MV-4-11 (cell line): ENCODE data around the gene SEMA6C.
"Not testable (repeated sequence)": the region's sequence is repeated elsewhere in the genome, so short reads cannot be mapped to it uniquely, and the experiment has no call there.

Experiments used
- DNase-seq: peaks from one replicate; lab custom pipeline; 2025; lab: John Stamatoyannopoulos, UW

Gene SEMA6C

GRCh38 chr1:151146412-151147131 is at the start of gene SEMA6C:
SEMA6C (minus strand) TSS chr1:151146631; CDS start chr1:151142621, 4,010 bp downstream.
- peak; percentile 72 for DNase-seq

DNA sequence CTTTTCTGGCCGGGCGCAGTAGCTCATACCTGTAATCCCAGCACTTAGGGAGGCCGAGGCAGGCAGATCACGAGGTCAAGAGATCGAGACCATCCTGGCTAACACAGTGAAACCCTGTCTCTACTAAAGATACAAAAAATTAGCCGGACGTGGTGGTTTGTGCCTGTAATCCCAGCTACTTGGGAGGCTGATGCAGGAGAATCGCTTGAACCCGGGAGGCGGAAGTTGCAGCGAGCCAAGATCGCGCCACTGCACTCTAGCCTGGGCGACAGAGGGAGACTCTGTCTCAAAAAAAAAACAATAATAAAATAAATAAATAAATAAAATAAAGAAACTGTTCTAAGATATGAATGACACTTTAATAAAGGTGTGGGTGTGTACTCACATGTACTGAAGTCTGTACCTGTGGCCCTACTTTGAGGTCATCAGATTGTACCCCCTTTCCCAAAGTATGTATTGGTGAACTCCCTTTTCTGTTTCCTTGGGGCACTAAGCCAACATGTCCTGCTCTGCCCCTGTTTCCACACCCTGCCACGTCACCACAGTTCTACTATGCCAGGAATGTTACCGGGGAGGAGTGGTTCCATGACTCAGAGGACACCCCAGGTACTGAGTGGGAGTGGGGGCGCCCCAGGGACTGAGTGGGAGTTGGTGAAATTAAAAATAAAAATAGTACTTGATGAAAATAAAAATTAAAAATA is 48.6 kb upstream of the SEMA6C start:
- peak; percentile 21 for DNase-seq

DNA sequence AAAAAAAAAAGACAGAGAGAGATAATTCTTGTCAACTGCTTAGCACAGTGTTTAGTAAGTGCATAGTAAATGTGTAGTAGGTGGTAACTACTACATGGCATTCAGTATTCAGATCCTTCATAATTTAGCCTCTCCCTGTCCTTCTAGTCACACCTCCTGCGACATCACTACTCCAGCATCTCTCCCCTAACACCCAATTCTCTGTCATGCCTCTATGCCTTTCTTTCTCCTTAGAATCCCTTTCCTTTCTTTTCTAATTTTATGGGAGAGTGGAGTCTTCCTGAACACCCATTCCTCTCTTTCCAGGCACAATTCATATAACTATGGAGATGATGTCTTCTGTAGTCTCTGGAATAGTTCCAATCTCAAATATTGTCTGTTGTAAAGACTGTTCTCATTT is 47.4 kb upstream of the SEMA6C start:
- no peak for DNase-seq

DNA sequence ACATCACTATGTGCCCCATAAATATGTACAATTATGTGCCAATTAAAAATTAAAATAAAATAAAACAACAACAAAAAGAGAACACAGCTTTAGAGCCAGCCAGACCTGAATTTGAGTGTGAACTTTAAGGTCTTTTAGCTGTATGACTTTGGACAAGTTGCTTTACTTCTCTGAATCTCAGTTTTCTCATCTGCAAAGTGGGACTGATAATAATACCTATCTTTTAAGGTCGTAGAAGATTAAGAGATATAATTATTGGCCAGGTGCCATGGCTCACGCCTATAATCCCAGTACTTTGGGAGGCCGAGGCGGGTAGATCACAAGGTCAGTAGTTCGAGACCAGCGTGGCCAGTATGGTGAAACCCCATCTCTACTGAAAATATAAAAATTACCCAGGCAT is 46.9 kb upstream of the SEMA6C start:
- no peak for DNase-seq

DNA sequence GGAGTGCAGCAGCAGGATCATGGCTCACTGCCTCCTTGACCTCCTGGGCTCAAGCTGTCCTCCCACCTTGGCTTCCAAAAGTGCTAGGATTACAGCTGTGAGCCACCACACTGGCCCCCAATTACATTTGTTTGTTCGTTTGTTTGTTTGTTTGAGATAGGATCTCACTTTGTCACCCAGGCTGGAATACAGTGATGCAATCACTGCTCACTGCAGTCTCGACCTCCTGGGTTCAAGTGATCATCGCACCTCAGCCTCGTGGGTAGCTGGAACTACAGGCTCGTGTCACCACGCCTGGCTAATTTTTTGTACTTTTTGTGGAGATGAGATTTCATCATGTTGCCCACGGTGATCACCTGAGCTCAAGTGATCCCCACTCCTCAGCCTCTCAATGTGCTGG is 45.6 kb upstream of the SEMA6C start:
- no peak for DNase-seq

DNA sequence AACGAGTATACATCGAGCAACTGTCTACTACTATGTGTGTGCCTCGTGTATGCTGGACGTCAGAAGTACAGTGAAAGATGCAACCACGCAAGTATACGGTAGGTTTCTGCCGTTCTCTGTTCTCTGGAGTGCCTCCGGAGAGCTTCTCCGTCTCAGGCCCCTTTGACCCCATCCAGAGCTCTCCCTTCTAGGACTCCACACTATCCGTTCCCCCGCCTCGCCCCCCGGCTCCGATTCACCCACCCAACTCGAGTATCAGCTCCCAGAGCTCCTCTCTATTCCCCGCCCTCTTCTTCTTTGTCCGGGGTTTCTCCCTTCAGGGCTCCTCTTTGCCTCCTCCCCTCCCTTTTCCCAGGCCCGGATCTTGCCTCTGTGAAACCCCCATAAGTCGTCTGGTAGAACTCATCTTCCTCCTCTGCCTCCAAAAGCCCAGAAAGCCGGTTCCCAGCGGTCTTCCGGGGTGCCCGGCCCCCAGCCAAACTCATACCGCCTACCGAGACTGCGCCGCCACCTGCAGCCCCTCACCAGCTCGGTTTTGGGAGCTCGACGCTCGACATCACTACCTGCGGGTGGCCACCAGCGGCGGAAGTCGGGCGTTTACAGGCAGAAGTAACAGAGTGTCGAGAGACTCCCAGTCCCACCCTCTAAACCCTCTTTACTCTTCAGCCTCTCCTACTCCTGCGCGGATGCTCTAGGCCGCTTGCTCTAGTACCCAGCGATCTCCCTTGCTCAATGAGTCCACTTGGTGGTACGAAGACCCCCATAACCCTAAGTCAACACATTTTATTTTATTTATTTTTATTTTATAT is 43.4 kb upstream of the SEMA6C start, which contains the start of gene VPS72:
Gene VPS72 (minus strand): TSS at position 561 of the 809 bp plus-strand sequence. CDS start 76 bp downstream, at position 485.
- DNase-seq = peak; percentile 85

DNA sequence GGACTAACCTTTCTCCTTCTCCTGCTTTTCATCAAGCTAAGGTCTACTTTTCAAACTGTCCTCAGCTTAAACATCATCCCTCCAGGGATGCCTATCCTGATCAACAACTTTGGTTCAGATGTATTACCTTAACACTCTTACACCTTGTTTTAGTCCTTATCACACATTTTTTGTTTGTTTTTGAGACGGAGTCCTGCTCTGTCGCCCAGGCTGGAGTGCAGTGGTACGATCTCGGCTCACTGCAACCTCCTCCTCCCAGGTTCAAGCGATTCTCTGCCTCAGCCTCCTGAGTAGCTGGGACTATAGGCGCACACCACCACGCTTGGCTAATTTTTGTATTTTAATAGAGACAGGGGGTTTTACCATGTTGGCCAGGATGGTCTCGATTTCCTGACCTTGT is 42.2 kb upstream of the SEMA6C start:
- DNase-seq = not testable (repeated sequence)

GRCh38 chr1:151187205-151187604 is 40.8 kb upstream of the SEMA6C start:
- no peak for DNase-seq

GRCh38 chr1:151184211-151184610 is 37.8 kb upstream of the SEMA6C start:
- DNase-seq = no peak

DNA sequence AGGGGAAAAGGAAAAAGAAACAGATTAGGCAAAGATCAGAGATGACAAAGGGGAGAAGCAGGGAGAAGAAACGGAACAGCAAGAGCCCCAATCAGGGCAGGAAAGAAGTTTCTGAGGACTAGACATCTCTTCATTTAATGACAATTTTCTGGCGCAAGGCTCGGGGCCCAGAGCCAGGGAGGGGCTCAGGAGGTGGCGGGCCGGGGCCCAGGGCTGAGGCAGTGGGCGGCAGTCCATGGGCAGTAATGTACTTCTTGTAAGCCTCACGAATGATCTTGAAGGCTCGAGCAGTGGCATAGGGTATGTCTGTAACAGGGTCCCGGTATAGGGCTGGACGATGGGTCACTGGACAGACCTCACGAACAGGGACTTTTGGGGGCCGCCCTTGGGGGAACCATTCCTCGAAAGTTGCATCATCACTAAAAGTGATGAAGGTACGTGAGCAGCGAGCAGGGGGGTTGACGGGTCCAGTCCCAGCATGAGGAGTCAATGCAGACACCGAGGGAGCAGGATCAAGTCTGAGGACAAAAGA is 30.1 kb upstream of the SEMA6C start:
- DNase-seq = no peak

DNA sequence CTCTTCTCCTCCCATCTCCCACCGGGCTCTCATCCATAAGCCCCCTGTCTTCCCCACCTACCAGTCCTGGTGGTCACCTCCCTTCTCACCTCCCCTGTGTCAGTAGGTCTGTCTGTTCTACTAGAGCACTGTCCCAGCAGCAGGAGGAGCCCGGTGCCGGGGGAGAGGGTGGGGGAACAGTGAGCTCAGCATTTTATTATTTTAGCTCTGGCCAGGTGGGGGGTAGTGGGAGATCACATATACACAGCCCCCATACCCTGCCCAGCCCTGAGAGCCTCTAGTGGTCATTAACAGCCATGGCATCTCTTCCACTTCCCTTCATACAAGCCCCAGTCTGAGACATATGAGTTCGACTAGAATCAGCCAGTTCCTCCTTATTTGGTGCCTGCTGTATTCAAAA is 29.4 kb upstream of the SEMA6C start, which contains the start of gene TMOD4:
Gene TMOD4 (minus strand): TSS at position 119 of the 400 bp plus-strand sequence. CDS start 1,106 bp downstream, outside the sequence.
- DNase-seq = peak; percentile 53

- DNase-seq = no peak
These were observed 28.8 kb upstream of the SEMA6C start for GRCh38 chr1:151175041-151175741.

GRCh38 chr1:151171190-151171589 is 24.8 kb upstream of the SEMA6C start:
- no peak for DNase-seq

DNA sequence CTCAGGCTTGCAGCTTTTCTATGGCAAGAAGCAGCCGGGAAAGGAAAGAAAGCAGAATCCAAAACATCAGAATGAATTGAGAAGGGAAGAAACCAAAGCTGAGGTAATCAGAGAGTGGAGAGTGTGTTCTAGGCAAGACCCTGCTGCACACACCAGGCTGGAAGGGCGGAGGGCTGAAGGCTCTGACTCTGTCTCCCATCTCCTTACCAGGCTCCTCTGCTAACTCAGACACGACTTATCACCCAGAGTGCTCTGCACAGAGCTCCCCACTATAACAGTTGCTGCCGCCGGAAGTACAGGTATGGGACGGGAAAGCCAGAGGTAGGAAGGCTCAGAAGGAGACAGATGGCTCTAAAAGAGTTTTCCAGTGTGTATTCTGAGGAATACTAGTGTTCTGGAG is 20.7 kb upstream of the SEMA6C start:
- no peak for DNase-seq

DNA sequence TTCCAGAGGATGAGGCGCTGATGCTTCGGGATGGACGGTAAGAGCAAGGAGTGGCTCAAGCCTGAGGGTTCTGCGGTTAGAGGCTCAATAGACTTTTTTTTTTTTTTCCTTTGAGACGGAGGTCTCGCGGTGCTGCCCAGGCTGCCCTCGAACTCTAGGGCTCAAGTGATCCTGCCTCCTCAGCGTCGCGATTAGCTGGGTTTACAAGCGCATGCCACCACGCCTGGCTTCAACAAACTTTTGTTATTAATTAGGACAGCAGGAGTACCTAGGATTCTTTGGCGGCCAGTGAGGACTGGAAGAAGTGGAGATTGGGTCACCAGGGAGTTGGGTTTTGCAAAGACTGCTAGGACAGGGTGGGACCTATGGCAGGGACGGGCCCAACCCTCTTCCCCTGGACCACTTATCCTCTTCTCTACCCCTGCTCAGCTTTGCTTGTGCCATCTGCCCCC is 20.1 kb upstream of the SEMA6C start:
- DNase-seq = peak; percentile 41

- DNase-seq = peak; percentile 99
These were observed 19.5 kb upstream of the SEMA6C start, which contains the start of the genes LYSMD1 and SCNM1 for GRCh38 chr1:151165738-151166504. LYSMD1 (minus strand) TSS chr1:151165902; CDS start chr1:151165258, 644 bp downstream. SCNM1 (plus strand) TSS chr1:151166144; CDS start chr1:151166153, 9 bp downstream.

- DNase-seq = no peak
These were observed 18.9 kb upstream of the SEMA6C start for GRCh38 chr1:151165281-151165737.

DNA sequence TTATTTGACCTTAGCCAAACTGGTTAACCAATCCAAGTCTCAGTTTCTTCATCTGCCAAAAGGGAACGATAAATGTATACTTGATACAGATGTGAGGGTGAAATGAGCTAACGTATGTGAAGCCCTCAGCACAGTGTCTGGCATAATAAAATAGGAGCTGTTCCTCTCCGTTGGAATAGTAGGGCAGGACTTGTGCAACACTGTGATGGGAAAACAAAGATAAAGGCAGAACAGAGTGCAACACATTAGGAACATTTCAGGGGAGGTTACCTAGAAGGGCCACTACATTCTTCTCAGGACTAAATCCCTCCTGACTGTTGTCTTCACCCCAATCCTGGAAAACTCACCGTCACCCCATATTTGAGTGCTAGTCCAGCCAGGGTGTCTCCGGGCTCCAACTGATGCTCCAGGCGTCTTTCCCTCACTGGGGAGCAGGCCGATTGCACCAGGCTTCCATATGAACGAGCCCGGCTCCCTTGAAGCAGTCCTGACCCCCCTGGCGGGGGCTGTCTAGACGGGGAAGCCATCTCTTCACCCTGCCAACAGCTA is 18.4 kb upstream of the SEMA6C start:
- no peak for DNase-seq

GRCh38 chr1:151159373-151159772 is 12.9 kb upstream of the SEMA6C start:
- peak; percentile 77 for DNase-seq

DNA sequence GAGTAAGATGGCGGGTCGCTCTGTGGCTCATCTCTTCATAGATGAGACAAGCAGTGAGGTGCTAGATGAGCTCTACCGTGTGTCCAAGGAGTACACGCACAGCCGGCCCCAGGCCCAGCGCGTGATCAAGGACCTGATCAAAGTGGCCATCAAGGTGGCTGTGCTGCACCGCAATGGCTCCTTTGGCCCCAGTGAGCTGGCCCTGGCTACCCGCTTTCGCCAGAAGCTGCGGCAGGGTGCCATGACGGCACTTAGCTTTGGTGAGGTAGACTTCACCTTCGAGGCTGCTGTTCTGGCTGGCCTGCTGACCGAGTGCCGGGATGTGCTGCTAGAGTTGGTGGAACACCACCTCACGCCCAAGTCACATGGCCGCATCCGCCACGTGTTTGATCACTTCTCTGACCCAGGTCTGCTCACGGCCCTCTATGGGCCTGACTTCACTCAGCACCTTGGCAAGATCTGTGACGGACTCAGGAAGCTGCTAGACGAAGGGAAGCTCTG is 12.4 kb upstream of the SEMA6C start:
- DNase-seq = peak; percentile 73
